ENCODE results near the gene CRIP1.

GRCh38 chr14:105440992-105441391, 45.7 kb upstream of the CRIP1 start:
- TF ChIP-seq CTCF (IDR thresholded peaks at IDR 0.05) = no peak
- TF ChIP-seq POLR2A (IDR thresholded peaks at IDR 0.05) = no peak

Measured in esophagus squamous epithelium (tissue), 4 donors.